ENCODE measurements around the gene PAQR7.

The PAQR7 gene

GRCh38 chr1:25875154-25875855 is at the start of gene PAQR7:
Gene PAQR7, minus strand, starts transcription at chr1:25875708. Its CDS starts 11,869 bp downstream, at chr1:25863839.
- peak; percentile 66 for DNase-seq (ENCODE audit: low spot score)

- no peak for DNase-seq (ENCODE audit: low spot score)
These were observed 48.9 kb upstream of the PAQR7 start for GRCh38 chr1:25924454-25924853.

GRCh38 chr1:25922971-25923552 is 47.6 kb upstream of the PAQR7 start:
- no peak for DNase-seq (ENCODE audit: low spot score)

- peak; percentile 78 for DNase-seq (ENCODE audit: low spot score)
These were observed 46.8 kb upstream of the PAQR7 start for GRCh38 chr1:25922056-25922970.

GRCh38 chr1:25918615-25919014 is 43.1 kb upstream of the PAQR7 start:
- DNase-seq (ENCODE audit: low spot score) = no peak

- no peak for DNase-seq (ENCODE audit: low spot score)
These were observed 42.5 kb upstream of the PAQR7 start for GRCh38 chr1:25917996-25918395.

GRCh38 chr1:25916460-25916859 is 41.0 kb upstream of the PAQR7 start:
- DNase-seq (ENCODE audit: low spot score) = no peak

- no peak for DNase-seq (ENCODE audit: low spot score)
These were observed 38.8 kb upstream of the PAQR7 start for GRCh38 chr1:25914074-25914995.

- DNase-seq (ENCODE audit: low spot score) = no peak
These were observed 37.7 kb upstream of the PAQR7 start for GRCh38 chr1:25913206-25913605.

GRCh38 chr1:25912076-25912831 is 36.7 kb upstream of the PAQR7 start:
- DNase-seq (ENCODE audit: low spot score) = no peak

GRCh38 chr1:25911162-25911561 is 35.7 kb upstream of the PAQR7 start:
- DNase-seq (ENCODE audit: low spot score) = no peak

GRCh38 chr1:25909040-25909439 is 33.5 kb upstream of the PAQR7 start:
- peak; percentile 70 for DNase-seq (ENCODE audit: low spot score)

- no peak for DNase-seq (ENCODE audit: low spot score)
These were observed 32.7 kb upstream of the PAQR7 start for GRCh38 chr1:25908161-25908560.

- no peak for DNase-seq (ENCODE audit: low spot score)
These were observed 32.1 kb upstream of the PAQR7 start for GRCh38 chr1:25907601-25908000.

- no peak for DNase-seq (ENCODE audit: low spot score)
These were observed 31.3 kb upstream of the PAQR7 start for GRCh38 chr1:25906644-25907300.

GRCh38 chr1:25905680-25906643 is 30.5 kb upstream of the PAQR7 start, which contains the start of gene STMN1:
Gene STMN1, minus strand, starts transcription at chr1:25906419. Its CDS starts 1,743 bp downstream, at chr1:25904676.
- DNase-seq (ENCODE audit: low spot score) = peak; percentile 91

- DNase-seq (ENCODE audit: low spot score) = peak; percentile 95
These were observed 29.6 kb upstream of the PAQR7 start for GRCh38 chr1:25904943-25905679.

GRCh38 chr1:25903986-25904385 is 28.5 kb upstream of the PAQR7 start:
- DNase-seq (ENCODE audit: low spot score) = no peak
